Heart left ventricle (tissue), 16 donors: ENCODE data around the gene FBXO42. TPM values are rescaled to one million over a fixed set of nuclear protein-coding genes. Genes with fewer than 3 reads are reported as not detected.

Source experiments
- ATAC-seq, 4 donors: fragments of 200-7000 bp; cut with Tn5 transposase; one replicate each; pipeline ENCODE4 v1.9.1; 2020 to 2022; ENCODE audit warnings: moderate library complexity in 4 of 4, mild to moderate bottlenecking in 3 of 4, moderate number of reproducible peaks in 1 of 4
- DNase-seq, 5 donors: peaks; one replicate each; pipeline ENCODE4 v3.0.0-alpha.2; 2020
- H3K27ac ChIP-seq, 12 donors: fragments of 200-600 bp; sonication (generic) in 4 of 12; one replicate each; pipeline versions ENCODE4 v1.5.0 to v1.8.0; 2016 to 2022; ENCODE audit warnings: mild to moderate bottlenecking in 2 of 12
- H3K27me3 ChIP-seq, 9 donors: fragments of 200-600 bp; sonication (generic) in 2 of 9; one replicate each; pipeline versions ENCODE4 v1.5.1 to v1.8.0; 2016 to 2022; ENCODE audit warnings: mild to moderate bottlenecking in 3 of 9
- H3K36me3 ChIP-seq, 9 donors: fragments of 200-600 bp; sonication (generic) in 2 of 9; one replicate each; pipeline versions ENCODE4 v1.5.0 to v1.8.0; 2018 to 2022; ENCODE audit warnings: mild to moderate bottlenecking in 2 of 9
- H3K4me1 ChIP-seq, 12 donors: fragments of 200-600 bp; sonication (generic) in 4 of 12; one replicate each; pipeline versions ENCODE4 v1.5.0 to v1.8.0; 2016 to 2022; ENCODE audit warnings: mild to moderate bottlenecking in 3 of 12
- H3K4me3 ChIP-seq, 12 donors: fragments of 200-600 bp; sonication (generic) in 4 of 12; one replicate each; pipeline versions ENCODE4 v1.5.0 to v1.8.0; 2017 to 2022; ENCODE audit warnings: mild to moderate bottlenecking in 9 of 12, moderate library complexity in 4 of 12
- H3K9me3 ChIP-seq, 12 donors: fragments of 200-600 bp; sonication (generic) in 4 of 12; one replicate each; pipeline versions ENCODE4 v1.5.0 to v1.8.0; 2016 to 2022; ENCODE audit warnings: mild to moderate bottlenecking in 1 of 12
- CTCF ChIP-seq, 12 donors: fragments of 200-600 bp; sonication (generic) in 4 of 12; IDR thresholded peaks; one replicate each; pipeline versions ENCODE4 v1.5.0 to v1.8.0; 2018 to 2022; ENCODE audit warnings: antibody characterized with exemption in 12 of 12, mild to moderate bottlenecking in 5 of 12
- POLR2A ChIP-seq, 2 donors: fragments of 450-650 bp; IDR thresholded peaks; one replicate each; pipeline ENCODE4 v1.6.1; 2017; ENCODE audit warnings: antibody characterized with exemption in 2 of 2, mild to moderate bottlenecking in 2 of 2, moderate library complexity in 2 of 2
- WGBS, 4 donors: extraction: QIAGEN DNeasy Blood & Tissue Kit in 2 of 4; methylation state at CpG; one replicate each; pipeline versions ENCODE4 v1.1.5 to v1.1.7; 2013 to 2018; 5-methylcytosine and 5-hydroxymethylcytosine counted together
- intact Hi-C, 10 donors: fragments of 100-400 bp; cut with DNase I; formaldehyde crosslinking; loops; one replicate each; pipeline versions ENCODE4 v1.11.1 to v1.14.2; 2022
- polyA plus RNA-seq, 2 donors: library from polyadenylated mRNA; stranded (reverse); fragments of 200-250 nt; gene quantifications; one replicate each; pipeline ENCODE4 v1.2.3, GENCODE V29; 2013
- total RNA-seq, 9 donors: library from RNA; depleted of rRNA in 2 of 9; stranded (reverse); fragments of >200 nt in 2 of 9; fragmentation: NEBNext Ultra II Directional in 3 of 9; extraction: Animal tissue kit (Norgen Biotek cat#: 25700) in 3 of 9; gene quantifications; one replicate each; pipeline versions ENCODE4 v1.1.0 to v1.2.4, GENCODE V29; 2016 to 2023
- donor health status: ischemic (EF 13 %, LVEDD 7.1; RV severe dilation, severe dysfunction).
- donor health status: healthy with polysubstance abuse.
- donor health status: DM: no; HTN: yes; CAD: no.
- donor health status: DM: no; HTN: no; CAD: no.
- donor health status: ischemic (EF 25% LVEDD 6.9; RV normal size, moderate dysfunction).
- donor health status: ischemic (EF 25% LVEDD 5.7; RV mildly dilated, moderate dysfunction).
- donor health status: healthy.
- donor health status: DM: yes; HTN: yes; CAD: no.
- donor health status: ischemic (EF 35%, LVEDD 5.7; RV mildly dilated, moderate dysfunction).
- donor health status: nonischemic (EF 11% LVEDD 7.7; RV severe dilation, severe dysfunction).
- donor health status: DM: yes; HTN: yes; CAD: no.
- donor health status: PGD.
- donor health status: ischemic (EF 29% LVEDD 5.4; RV normal size, mild dysfunction).
- donor health status: nonischemic (EF 23%, LVEDD 6.1; RV moderate dilation, normal function).

The FBXO42 gene
- total and polyA plus RNA-seq, 11 donors, result 11.0 to 44.4 (median 20.1) TPM

DNA sequence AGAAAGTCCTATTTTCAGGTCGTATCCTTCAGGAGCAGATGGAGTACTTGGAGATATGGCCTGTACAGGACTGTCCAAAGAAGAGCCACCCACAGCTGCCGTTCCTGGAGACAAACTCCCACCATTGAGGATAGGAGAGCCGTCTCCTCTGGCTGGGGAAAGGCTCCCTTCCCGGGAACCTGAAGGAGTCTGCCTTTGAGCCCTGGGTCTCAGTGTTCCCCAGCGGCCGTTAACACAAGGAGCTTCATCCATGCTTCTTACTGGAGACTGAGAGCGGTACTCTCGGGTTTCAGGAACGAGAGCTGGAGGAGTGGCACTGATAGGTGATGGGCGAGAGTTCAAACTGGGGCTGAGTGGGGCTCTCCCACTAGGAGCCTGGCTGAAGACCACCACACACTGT is 100.9 kb downstream of the FBXO42 start:
- Histone ChIP-seq H3K4me3 (no peak overlapping the region), H3K36me3 (peaks cover 0 to 71% (median 58%) of the 10 kb centered on the region in 9 donors), H3K4me1 (peaks cover 13 to 76% (median 54%) of the 10 kb centered on the region in 12 donors), H3K27me3 (no peaks in the 10 kb centered on the region), H3K9me3 (no peaks in the 10 kb centered on the region), H3K27ac (peak overlapping the region in 8 of 12 donors; percentile 45 to 92 (median 80))
- no peak for TF ChIP-seq CTCF (IDR thresholded peaks at IDR 0.05)
- no peak for TF ChIP-seq POLR2A (IDR thresholded peaks at IDR 0.05)
- DNase-seq (no peak), ATAC-seq (no peak)
- WGBS, 4 donors, result 79 to 87% (median 82%) methylated on average over 7 to 10 of the region's 10 CpGs
- intact Hi-C loops, result no loop called here

- peaks cover 0 to 66% (median 51%) of the 10 kb centered on the region in 9 donors for H3K36me3 ChIP-seq
- H3K9me3 ChIP-seq, result no peaks in the 10 kb centered on the region
- WGBS, 4 donors, result 71 to 81% (median 77%) methylated on average over 15 of the region's 15 CpGs
- no peak for DNase-seq
- H3K4me1 ChIP-seq, result peaks cover 13 to 78% (median 54%) of the 10 kb centered on the region in 12 donors
- TF ChIP-seq POLR2A (IDR thresholded peaks at IDR 0.05) (no peak), CTCF (IDR thresholded peaks at IDR 0.05) (no peak)
- peak overlapping the region; percentile 45 to 92 (median 78) for H3K27ac ChIP-seq
- peak in 3 of 4 donors; percentile 15 to 34 (median 28) for ATAC-seq
- H3K27me3 ChIP-seq, result no peaks in the 10 kb centered on the region
- intact Hi-C loops, result no loop called here
- no peak overlapping the region for H3K4me3 ChIP-seq
Observed at GRCh38 chr1:16250524-16251251, 101.6 kb downstream of the FBXO42 start.

DNA sequence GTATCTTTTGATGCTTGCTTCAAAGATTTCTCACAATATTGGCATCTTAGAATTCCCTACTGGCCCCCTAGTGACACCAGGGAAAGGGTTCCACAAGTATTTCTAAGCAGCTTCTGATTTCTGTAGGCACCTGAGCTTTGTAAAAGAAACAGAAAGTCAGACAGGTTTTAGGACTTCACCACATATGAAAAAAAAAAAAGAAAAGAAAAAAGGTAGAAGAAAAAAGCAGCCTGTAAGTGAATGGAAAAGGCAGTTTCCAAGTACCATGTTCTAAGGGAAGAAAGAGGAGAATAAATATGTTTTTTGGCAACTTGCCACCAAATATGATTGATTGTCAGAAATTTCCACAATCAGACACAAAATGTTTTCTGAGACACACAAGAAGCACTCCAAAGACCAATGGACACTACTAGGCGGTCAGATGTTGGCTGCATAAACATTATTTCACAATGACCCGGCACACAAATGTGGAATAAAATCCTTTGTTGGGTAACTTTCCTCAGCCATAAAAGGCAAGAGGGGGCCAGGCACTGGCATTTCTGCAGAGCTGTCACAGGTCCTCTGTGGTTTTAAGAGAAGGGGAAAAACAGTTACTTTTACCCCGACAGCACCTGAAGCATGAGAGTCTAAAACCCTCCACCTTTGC is 102.6 kb downstream of the FBXO42 start:
- H3K27me3 ChIP-seq, result no peaks in the 10 kb centered on the region
- no peak for TF ChIP-seq POLR2A (IDR thresholded peaks at IDR 0.05)
- H3K9me3 ChIP-seq, result no peaks in the 10 kb centered on the region
- peak in 2 of 4 donors; percentile 21 to 28 for ATAC-seq
- intact Hi-C loops, result loop anchor here in 8 of 10 donors (2.0 to 10.0 kb wide), 8 partner anchors 42 to 172 kb away; partner anchors contain the start of gene FBXO42 (in 7 of the 8)
- peak overlapping the region; percentile 45 to 92 (median 78) for H3K27ac ChIP-seq
- no peak for DNase-seq
- H3K36me3 ChIP-seq, result peaks cover 0 to 58% (median 41%) of the 10 kb centered on the region in 9 donors
- 64 to 80% (median 72%) methylated on average over 3 of the region's 3 CpGs for WGBS, 4 donors
- H3K4me1 ChIP-seq, result peaks cover 13 to 71% (median 50%) of the 10 kb centered on the region in 12 donors
- H3K4me3 ChIP-seq, result no peak overlapping the region

DNA sequence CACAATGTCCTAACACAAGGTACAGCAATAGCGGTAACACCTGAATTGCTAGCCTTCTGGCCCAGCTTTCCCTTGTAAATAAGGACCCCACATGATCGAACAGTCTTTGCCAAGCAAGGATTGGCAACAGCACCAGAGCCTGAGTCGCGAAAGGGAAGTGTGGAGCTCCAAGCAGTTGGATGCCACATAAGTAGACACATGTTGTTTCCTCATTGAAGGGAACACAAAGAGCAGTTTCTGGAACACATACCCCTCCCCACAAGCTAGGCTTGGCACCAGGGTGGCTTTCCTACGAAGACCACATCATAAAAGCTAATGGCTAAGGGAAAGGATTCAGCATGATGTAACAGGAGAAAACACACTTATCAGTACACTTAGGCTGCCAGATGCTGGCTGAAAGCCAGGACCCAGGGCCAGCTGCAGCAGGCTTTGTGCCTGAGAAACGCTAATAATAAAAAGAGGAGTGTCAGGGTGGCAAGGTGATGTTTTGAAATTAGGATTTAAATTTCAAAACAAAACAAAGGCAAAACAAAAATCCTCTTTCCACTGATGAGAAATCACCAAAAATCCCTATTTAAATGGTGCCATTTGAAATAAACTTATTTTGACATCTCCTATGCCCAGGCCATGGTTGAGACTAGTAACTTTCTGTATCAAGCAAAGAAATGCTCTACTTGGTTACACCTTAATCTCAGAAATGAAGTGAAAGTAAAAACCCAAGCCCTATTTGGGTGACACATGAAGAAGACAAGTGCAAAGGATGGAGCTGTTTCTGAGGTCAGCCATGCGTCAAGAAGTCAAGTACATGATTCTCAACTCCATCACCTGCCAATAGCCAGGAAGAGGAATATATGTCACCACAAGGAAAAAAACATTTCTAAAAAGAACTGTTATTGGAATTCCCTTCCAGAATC is 103.4 kb downstream of the FBXO42 start:
- H3K4me1 ChIP-seq, result peaks cover 13 to 66% (median 47%) of the 10 kb centered on the region in 12 donors
- 16 to 22% (median 21%) methylated on average over 7 of the region's 7 CpGs for WGBS, 4 donors
- no peaks in the 10 kb centered on the region for H3K27me3 ChIP-seq
- TF ChIP-seq POLR2A (IDR thresholded peaks at IDR 0.05) (peak in 1 of 2 donors; percentile 23), CTCF (IDR thresholded peaks at IDR 0.05) (no peak)
- intact Hi-C loops, result loop anchor here in 8 of 10 donors (2.0 to 10.0 kb wide), 8 partner anchors 42 to 172 kb away; partner anchors contain the start of gene FBXO42 (in 7 of the 8)
- peaks cover 0 to 55% (median 34%) of the 10 kb centered on the region in 9 donors for H3K36me3 ChIP-seq
- no peak overlapping the region for H3K4me3 ChIP-seq
- H3K27ac ChIP-seq, result peak overlapping the region; percentile 45 to 92 (median 78)
- peak; percentile 75 to 89 (median 87) for DNase-seq
- peak; percentile 75 to 83 (median 81) for ATAC-seq
- H3K9me3 ChIP-seq, result no peaks in the 10 kb centered on the region
